ENCODE results near the gene MEPCE. TPM values are rescaled to one million over a fixed set of nuclear protein-coding genes. Genes with fewer than 3 reads are reported as not detected.

MEPCE gene
- total and polyA plus RNA-seq, 4 donors = 6.7 to 21.8 (median 16.5) TPM

DNA sequence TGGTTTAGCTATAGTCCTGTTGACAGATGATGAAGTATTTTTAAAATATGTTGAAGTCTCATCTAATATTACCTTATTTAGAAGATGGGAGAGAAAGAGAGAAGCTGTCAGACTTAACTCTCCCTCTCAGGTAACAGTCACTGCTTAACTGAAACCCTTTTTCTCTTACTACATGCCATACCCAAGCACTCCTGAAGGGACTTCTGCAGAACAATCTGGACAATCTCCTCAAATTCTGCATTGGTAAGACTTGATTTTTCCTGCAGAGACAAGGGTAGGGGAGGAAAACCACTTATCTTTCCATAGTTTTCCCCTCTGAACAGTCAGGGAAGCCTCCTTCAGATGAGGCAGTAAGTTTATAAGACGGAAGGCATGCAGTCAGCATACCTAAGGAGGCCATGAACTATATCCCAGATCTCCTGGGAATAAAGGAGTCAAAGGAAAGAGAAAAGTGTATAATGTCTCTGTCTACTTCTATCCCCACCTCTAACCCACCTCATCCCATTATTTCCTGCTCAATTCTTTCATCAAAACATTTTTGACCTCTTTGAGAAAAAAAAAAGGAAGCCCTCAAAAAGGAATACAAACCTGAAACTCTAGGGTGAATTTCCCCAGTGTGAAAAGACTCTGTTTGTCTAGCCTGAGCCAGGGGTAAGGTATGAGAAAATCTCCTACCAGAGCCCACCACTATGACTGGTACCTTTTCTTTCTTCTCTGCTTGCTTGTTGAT lies 10.5 kb upstream of the MEPCE start:
- 96% methylated on average over 1 of the region's 1 CpG for WGBS

DNA sequence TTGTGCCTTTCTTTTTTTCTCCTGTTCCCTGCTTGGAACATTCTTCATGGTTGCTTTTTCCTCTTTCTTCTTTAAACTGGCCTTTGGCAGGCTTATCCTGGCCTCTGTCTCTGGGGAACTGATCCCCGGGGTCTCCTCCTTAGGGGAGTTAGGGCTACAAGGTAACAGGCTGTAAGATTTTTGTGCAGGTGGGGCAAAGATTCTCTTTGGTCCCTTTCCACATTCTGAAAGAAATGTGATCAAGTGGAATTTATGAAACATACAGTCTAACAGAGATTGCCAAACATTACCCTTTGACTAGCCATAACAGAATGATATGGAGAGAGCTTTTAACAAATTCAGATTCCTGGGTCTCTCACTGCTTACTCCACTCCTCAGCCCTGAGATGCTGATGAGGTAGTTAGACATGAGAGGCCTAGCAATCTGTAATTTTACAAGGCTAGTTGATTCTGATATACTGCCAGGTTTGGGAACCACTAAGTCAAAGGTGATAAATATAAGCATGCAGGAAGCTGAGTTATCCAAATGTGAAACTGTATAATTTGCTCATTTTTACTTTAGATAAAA lies 9.9 kb upstream of the MEPCE start:
- no peak overlapping the region for H3K4me3 ChIP-seq (ENCODE audit: low read depth in 1 of 3, low read length in 3 of 3)
- no peaks in the 10 kb centered on the region for H3K4me1 ChIP-seq (ENCODE audit: control insufficient read depth in 4 of 4, insufficient read depth in 4 of 4, low read length in 3 of 4)
- no peaks in the 10 kb centered on the region for H3K36me3 ChIP-seq (ENCODE audit: control insufficient read depth in 4 of 4, insufficient read depth in 3 of 4, low read depth in 1 of 4, low read length in 3 of 4)
- no peak overlapping the region for H3K27ac ChIP-seq (ENCODE audit: low read depth in 1 of 2, low read length in 2 of 2)
- 91% methylated on average over 1 of the region's 1 CpG for WGBS
- H3K9ac ChIP-seq (ENCODE audit: low read depth in 1 of 2, low read length in 2 of 2) = no peak overlapping the region
- H3K9me3 ChIP-seq (ENCODE audit: control insufficient read depth in 4 of 4, low read length in 3 of 4) = no peaks in the 10 kb centered on the region
- TF ChIP-seq TAF1 (conservative IDR thresholded peaks at IDR 0.05) (no peak), FOXA1 (IDR thresholded peaks at IDR 0.05) (no peak)
- TF ChIP-seq, protein P1, sequence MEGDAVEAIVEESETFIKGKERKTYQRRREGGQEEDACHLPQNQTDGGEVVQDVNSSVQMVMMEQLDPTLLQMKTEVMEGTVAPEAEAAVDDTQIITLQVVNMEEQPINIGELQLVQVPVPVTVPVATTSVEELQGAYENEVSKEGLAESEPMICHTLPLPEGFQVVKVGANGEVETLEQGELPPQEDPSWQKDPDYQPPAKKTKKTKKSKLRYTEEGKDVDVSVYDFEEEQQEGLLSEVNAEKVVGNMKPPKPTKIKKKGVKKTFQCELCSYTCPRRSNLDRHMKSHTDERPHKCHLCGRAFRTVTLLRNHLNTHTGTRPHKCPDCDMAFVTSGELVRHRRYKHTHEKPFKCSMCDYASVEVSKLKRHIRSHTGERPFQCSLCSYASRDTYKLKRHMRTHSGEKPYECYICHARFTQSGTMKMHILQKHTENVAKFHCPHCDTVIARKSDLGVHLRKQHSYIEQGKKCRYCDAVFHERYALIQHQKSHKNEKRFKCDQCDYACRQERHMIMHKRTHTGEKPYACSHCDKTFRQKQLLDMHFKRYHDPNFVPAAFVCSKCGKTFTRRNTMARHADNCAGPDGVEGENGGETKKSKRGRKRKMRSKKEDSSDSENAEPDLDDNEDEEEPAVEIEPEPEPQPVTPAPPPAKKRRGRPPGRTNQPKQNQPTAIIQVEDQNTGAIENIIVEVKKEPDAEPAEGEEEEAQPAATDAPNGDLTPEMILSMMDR (IDR thresholded peaks at IDR 0.05; ENCODE audit: low read depth, low read length, missing input control) = no peak
- no peak for DNase-seq (ENCODE audit: low spot score)
- H3K27me3 ChIP-seq (ENCODE audit: control insufficient read depth in 4 of 4, insufficient read depth in 4 of 4, low read length in 3 of 4) = no peaks in the 10 kb centered on the region

More for the DNA sequence above, 10.5 kb upstream of the MEPCE start:
- no peaks in the 10 kb centered on the region for H3K9me3 ChIP-seq (ENCODE audit: control insufficient read depth in 4 of 4, low read length in 3 of 4)
- H3K36me3 ChIP-seq (ENCODE audit: control insufficient read depth in 4 of 4, insufficient read depth in 3 of 4, low read depth in 1 of 4, low read length in 3 of 4) = no peaks in the 10 kb centered on the region
- H3K4me1 ChIP-seq (ENCODE audit: control insufficient read depth in 4 of 4, insufficient read depth in 4 of 4, low read length in 3 of 4) = no peaks in the 10 kb centered on the region
- H3K27ac ChIP-seq (ENCODE audit: low read depth in 1 of 2, low read length in 2 of 2) = no peak overlapping the region
- H3K4me3 ChIP-seq (ENCODE audit: low read depth in 1 of 3, low read length in 3 of 3) = no peak overlapping the region
- no peaks in the 10 kb centered on the region for H3K27me3 ChIP-seq (ENCODE audit: control insufficient read depth in 4 of 4, insufficient read depth in 4 of 4, low read length in 3 of 4)
- no peak for DNase-seq (ENCODE audit: low spot score)
- no peak for TF ChIP-seq FOXA1 (IDR thresholded peaks at IDR 0.05)
- no peak for TF ChIP-seq YY1 (IDR thresholded peaks at IDR 0.05)
- TF ChIP-seq HNF4A (conservative IDR thresholded peaks at IDR 0.05) = no peak
- TF ChIP-seq, protein P2, sequence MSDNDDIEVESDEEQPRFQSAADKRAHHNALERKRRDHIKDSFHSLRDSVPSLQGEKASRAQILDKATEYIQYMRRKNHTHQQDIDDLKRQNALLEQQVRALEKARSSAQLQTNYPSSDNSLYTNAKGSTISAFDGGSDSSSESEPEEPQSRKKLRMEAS (IDR thresholded peaks at IDR 0.05) = no peak
- no peak for TF ChIP-seq HNF4G (IDR thresholded peaks at IDR 0.05)
- no peak for TF ChIP-seq RXRA (IDR thresholded peaks at IDR 0.05)
- TF ChIP-seq, protein P1 (IDR thresholded peaks at IDR 0.05; ENCODE audit: low read depth, low read length, missing input control) = no peak
- no peak for TF ChIP-seq RAD21 (IDR thresholded peaks at IDR 0.05)
- TF ChIP-seq, protein P3, sequence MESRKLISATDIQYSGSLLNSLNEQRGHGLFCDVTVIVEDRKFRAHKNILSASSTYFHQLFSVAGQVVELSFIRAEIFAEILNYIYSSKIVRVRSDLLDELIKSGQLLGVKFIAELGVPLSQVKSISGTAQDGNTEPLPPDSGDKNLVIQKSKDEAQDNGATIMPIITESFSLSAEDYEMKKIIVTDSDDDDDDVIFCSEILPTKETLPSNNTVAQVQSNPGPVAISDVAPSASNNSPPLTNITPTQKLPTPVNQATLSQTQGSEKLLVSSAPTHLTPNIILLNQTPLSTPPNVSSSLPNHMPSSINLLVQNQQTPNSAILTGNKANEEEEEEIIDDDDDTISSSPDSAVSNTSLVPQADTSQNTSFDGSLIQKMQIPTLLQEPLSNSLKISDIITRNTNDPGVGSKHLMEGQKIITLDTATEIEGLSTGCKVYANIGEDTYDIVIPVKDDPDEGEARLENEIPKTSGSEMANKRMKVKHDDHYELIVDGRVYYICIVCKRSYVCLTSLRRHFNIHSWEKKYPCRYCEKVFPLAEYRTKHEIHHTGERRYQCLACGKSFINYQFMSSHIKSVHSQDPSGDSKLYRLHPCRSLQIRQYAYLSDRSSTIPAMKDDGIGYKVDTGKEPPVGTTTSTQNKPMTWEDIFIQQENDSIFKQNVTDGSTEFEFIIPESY (IDR thresholded peaks at IDR 0.05) = no peak
- no peak for TF ChIP-seq TAF1 (conservative IDR thresholded peaks at IDR 0.05)
- no peak for TF ChIP-seq FOXA2 (IDR thresholded peaks at IDR 0.05)
- no peak overlapping the region for H3K9ac ChIP-seq (ENCODE audit: low read depth in 1 of 2, low read length in 2 of 2)
